Suppressor macrophage treated with lipopolysaccharide for 1 hour (primary cell): Measurements from ENCODE around the gene CDH4.

Source experiments
- DNase-seq, 3 donors: peaks; one replicate each; pipeline ENCODE4 v3.0.0-alpha.2; 2020 to 2022

CDH4 gene

DNA sequence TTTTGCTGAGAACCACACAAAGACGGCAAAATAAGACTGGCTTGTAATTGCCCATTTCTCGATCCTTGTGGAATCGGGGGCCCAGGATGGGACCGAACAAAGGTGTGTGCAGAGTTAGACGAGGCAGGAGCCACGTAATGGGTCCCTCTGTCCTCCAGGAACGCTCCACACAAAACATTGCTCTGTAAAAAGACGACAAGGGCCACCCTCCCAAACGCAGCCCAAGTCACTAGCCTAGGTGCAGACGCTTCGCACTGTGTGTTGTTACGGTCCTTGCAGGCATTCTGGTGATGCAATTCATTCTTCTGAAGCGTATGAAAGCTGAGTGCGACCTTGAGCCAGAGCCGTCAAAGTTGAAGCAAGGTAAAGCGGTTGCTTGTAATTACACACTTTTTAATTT is 450.2 kb downstream of the CDH4 start:
- no peak for DNase-seq

- no peak for DNase-seq
Measured at GRCh38 chr20:61704661-61705060, 452.6 kb downstream of the CDH4 start.

DNA sequence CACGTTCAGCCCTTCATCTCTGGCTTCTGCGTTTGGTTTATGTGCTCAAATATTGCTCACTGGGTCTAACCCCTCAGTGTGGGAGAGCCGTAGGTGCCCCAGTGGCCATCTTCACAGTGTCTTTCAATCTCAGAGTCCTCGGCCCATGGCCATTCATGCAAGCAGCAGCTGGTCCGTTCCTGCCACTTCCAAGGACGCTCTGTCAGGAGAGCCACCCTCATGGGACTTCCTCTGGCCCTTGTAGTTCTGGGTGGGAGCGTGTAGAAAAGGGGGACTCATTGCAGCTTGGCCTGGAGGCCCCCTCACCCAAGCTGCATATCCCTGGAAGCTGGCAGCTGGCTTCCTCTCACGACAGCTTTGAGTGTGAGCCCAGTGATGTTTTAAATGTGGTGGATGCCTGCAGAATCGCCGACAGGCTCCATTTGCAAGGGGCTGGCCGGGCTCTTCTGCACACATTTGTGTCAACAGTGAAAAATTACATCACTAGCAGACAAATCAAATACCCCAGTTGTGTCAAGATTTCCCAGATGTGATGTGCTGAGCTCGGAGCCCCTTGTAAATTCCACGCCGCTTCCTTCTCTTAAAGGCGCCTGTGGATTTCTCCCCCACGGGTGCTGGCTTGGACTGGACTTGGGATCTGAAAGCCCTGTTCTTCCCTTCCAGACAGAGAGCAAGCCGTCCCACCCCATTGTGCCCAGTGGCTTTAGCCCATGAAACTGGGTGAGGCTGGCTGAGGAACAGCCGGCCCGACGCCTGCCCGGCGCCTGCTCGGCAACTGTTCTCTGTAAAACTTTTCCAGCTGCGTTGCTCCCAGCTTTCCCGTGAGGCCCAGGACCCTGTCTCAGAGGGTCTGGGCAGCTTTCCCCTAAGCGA is 453.6 kb downstream of the CDH4 start:
- no peak for DNase-seq

- DNase-seq, result no peak
Measured at GRCh38 chr20:61706259-61706961, 454.3 kb downstream of the CDH4 start.

DNA sequence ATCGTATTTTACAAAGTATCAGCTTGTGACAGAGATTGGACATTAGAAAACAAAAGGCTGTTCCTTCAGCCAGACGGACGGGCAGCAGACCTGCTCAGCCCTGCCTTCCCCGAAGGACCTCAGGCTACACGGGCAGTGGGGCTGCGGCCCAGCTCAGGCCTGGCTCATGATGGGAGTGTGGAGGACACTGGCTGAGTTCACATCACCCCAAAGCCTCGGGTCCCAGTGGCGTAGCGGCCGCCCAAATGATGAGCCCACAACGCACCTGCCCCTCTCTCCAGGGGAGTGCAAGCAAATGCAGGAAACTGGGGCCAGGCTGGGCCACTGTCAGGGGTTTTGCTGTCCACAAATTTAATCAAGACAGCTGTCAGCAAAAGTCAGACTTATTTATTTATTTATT is 456.8 kb downstream of the CDH4 start:
- DNase-seq, result no peak

GRCh38 chr20:61710108-61710507 is 458.0 kb downstream of the CDH4 start:
- DNase-seq, result no peak

- no peak for DNase-seq
Measured at GRCh38 chr20:61712688-61713087, 460.6 kb downstream of the CDH4 start.

DNA sequence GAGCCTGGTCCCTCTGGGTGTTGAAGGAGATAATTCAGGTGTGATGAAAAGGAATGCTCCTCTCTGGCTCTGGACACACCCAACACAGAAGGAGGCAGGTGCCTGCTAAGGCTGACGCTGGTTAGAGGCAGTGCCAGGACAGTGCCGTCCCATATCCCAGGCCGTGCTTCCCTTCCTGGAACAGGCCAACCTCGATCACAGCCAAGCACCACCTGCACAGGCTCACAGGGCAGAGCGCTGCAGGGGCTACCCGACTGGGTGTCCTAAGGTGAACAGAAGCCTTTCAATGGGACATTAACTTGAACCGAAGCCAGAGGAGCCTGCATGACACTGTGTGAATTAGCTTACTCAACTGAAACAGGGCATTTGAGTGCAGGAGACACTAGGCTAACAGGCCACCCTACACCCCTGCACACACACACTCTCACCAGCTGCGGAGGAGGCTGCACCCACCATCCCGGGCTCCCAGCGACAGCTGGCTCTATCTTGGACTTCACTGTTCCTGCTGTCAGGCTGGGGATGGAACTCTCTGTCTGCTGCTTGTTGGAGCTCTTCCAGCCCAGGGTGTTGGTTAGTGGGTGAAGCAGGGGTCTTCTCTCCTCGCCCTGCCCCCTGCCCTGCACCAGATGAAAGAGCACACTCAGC is 466.4 kb downstream of the CDH4 start:
- no peak for DNase-seq

- DNase-seq, result peak in 1 of 3 donors; percentile 3
Measured at GRCh38 chr20:61719691-61720347, 467.8 kb downstream of the CDH4 start.

- no peak for DNase-seq
Measured at GRCh38 chr20:61720348-61720696, 468.3 kb downstream of the CDH4 start.

DNA sequence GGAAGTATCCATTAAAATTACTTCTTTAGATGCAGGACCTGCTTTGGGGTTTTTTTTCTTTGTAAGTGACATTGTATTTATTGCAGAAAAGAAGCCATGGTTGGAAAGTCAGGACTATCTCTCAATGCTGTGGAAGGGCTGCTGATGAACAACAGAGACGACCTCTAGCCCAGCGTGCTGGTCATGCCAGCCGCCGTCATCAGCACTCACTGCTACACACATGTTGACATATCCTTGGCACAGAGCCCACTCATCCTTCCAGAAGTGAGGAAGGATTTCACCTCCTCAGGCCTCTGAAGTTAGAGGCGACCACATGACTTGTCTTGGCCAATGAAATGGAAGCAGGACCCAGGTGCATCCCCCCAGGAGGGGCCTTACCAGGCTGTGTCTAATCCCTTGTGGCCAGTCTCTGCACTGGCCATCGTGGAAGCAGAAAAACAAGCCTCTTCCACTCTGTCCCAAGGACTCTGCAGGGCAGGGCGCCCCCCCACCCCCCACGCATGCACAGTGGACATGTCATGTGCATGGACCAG is 470.2 kb downstream of the CDH4 start:
- DNase-seq, result no peak

GRCh38 chr20:61723529-61724257 is 471.6 kb downstream of the CDH4 start:
- DNase-seq, result no peak

DNA sequence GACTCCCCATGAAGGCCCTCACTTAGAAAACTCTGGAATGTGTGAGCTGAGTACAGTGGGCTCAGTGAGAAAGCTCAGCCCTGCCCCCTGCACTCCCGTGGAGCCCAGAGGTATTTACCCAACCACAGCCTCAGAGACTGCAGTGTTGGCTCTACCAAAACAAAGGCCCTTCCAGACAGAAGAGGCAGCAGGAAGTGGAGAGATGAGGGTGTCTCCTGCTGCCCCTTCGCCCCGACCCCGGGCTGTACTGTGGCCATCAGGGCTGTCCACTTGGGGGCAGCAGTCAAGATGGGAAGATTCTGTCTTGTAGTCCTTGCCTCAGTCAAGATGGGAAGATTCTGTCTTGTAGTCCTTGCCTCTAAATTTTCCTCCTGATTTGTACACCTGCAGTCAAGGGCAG is 472.3 kb downstream of the CDH4 start:
- no peak for DNase-seq

DNA sequence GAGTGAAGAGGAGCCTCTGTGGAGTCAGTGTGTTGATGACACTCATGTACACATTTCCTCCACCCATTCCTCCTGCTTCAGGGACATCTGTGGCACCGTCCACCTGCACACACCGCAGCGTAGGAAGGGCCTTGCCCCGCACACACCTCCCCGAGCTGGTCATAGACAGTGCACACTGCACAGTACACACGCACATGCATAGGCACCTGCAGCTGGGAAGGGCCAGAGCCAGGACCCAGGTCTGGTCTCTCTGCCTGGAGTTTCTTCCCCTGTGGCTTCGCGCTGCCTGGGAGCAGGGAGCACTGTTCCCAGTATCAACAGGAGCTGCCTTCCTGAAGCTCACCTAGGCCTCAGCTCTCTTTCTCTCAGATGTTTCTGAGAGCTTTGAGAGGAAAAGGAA is 473.1 kb downstream of the CDH4 start:
- DNase-seq, result no peak

- DNase-seq, result no peak
Measured at GRCh38 chr20:61725966-61726365, 473.9 kb downstream of the CDH4 start.

DNA sequence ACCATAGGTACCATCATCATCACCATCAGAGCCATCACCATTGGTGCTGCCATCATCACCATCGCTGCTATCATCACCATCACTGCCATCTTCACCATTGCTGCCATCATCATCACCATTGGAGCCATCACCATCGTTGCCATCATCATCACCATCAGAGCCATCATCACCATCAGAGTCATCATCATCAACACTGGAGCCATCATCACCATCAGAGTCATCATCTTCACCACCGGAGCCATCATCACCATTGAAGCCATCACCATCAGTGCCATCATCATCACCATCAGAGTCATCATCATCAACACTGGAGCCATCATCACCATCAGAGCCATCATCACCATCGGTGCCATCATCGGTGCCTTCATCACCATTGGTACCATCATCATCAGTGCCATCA is 474.9 kb downstream of the CDH4 start:
- DNase-seq, result no peak

DNA sequence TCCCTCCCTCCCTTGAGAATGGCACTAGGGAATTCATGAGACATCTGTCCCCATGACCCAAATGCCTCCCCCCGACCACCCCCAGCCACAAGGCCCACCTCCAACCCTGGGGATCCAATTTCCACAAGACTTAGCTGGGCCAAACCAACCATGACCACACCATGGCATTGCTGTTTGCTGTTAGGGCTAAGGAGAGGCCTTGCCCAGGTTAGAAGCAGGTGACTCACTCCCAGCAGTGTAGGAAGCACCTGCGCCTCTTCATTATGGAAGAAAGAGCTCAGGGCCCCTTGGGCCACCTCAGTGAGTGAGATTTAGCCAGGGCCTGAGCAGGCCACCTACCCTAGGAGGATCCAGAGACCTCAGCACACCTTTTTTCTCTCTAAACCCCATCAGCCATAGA is 475.7 kb downstream of the CDH4 start:
- no peak for DNase-seq

DNA sequence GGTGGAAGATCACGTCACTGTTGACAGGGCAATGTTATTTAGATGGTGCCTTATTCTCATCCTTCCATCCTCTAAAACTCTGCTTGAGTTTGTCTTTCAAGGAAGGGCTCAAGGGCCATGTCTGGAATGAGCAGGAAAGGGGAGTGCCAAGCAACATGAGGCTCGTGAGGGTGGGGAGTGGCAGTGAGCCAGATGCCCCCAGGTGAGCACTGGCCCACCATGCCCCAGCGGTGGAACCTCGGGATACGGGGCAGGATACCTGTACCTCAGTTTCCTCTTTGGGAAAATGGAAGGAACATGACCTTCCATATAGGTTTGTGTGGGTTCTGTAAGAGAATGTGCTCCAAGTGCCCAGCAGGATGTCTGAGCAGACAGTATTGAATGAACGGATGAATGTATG is 476.3 kb downstream of the CDH4 start:
- no peak for DNase-seq

GRCh38 chr20:61728786-61729770 is 477.0 kb downstream of the CDH4 start:
- DNase-seq, result no peak

GRCh38 chr20:61730631-61731362 is 478.7 kb downstream of the CDH4 start:
- DNase-seq, result no peak
